Measurements from ENCODE around the gene JMJD8.

JMJD8 gene

GRCh38 chr16:672371-672770 lies 11.8 kb downstream of the JMJD8 start:
- H3K27me3 Mint-ChIP-seq = no peaks in the 10 kb centered on the region
- peaks cover 16% of the 10 kb centered on the region for H3K36me3 Mint-ChIP-seq (ENCODE audit: low read depth)
- peaks cover 18% of the 10 kb centered on the region for H3K4me1 Mint-ChIP-seq (ENCODE audit: low read depth)
- no peak overlapping the region for H3K27ac Mint-ChIP-seq
- no peaks in the 10 kb centered on the region for H3K9me3 Mint-ChIP-seq
- H3K4me3 Mint-ChIP-seq = no peak overlapping the region

DNA sequence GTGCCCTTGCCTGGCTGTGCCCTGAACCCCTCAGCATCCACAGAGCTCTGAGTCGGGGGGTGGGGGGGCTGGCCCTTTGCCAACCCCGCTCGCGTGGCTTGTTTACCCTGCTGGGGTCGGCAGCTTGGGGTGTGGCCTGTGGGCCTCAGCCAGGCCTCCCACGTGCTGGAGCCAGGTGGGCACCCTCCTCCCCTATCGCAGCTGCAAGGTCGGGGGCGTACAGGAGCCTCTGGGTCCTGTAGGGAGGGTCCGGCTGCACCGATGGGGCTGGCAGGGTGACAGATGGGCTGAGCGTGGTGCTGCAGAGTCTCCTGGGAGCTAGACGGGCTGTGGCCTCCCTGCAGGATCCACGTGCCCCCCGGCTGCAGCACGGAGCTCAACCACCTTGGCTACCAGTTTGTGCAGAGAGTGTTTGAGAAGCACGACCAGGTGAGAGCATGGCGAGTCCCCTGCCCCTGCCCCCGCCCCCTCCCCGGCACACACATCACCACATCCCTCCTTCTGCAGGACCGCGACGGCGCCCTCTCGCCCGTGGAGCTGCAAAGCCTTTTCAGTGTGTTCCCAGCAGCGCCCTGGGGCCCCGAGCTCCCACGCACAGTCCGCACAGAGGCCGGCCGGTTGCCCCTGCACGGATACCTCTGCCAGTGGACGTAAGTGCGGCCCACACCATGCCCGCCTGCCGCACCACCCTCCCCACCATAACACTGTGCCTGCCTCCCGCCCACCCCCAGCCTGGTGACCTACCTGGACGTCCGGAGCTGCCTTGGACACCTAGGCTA lies 12.6 kb downstream of the JMJD8 start:
- H3K4me3 Mint-ChIP-seq = no peak overlapping the region
- no peaks in the 10 kb centered on the region for H3K9me3 Mint-ChIP-seq
- peaks cover 18% of the 10 kb centered on the region for H3K4me1 Mint-ChIP-seq (ENCODE audit: low read depth)
- H3K27me3 Mint-ChIP-seq = no peaks in the 10 kb centered on the region
- peaks cover 16% of the 10 kb centered on the region for H3K36me3 Mint-ChIP-seq (ENCODE audit: low read depth)
- H3K27ac Mint-ChIP-seq = no peak overlapping the region

GRCh38 chr16:670485-671352 lies 13.4 kb downstream of the JMJD8 start:
- peak overlapping the region; percentile 77 for H3K4me3 Mint-ChIP-seq
- H3K9me3 Mint-ChIP-seq = no peaks in the 10 kb centered on the region
- peaks cover 16% of the 10 kb centered on the region for H3K36me3 Mint-ChIP-seq (ENCODE audit: low read depth)
- H3K27ac Mint-ChIP-seq = no peak overlapping the region
- H3K27me3 Mint-ChIP-seq = no peaks in the 10 kb centered on the region
- H3K4me1 Mint-ChIP-seq (ENCODE audit: low read depth) = peaks cover 18% of the 10 kb centered on the region

GRCh38 chr16:669666-670065 lies 14.5 kb downstream of the JMJD8 start:
- H3K27me3 Mint-ChIP-seq = no peaks in the 10 kb centered on the region
- peak overlapping the region; percentile 77 for H3K4me3 Mint-ChIP-seq
- H3K9me3 Mint-ChIP-seq = no peaks in the 10 kb centered on the region
- H3K27ac Mint-ChIP-seq = no peak overlapping the region
- peaks cover 14% of the 10 kb centered on the region for H3K4me1 Mint-ChIP-seq (ENCODE audit: low read depth)
- H3K36me3 Mint-ChIP-seq (ENCODE audit: low read depth) = peaks cover 16% of the 10 kb centered on the region

GRCh38 chr16:668519-669171 lies 15.5 kb downstream of the JMJD8 start:
- no peaks in the 10 kb centered on the region for H3K9me3 Mint-ChIP-seq
- peak overlapping the region; percentile 77 for H3K4me3 Mint-ChIP-seq
- H3K36me3 Mint-ChIP-seq (ENCODE audit: low read depth) = peaks cover 16% of the 10 kb centered on the region
- H3K4me1 Mint-ChIP-seq (ENCODE audit: low read depth) = peaks cover 14% of the 10 kb centered on the region
- H3K27ac Mint-ChIP-seq = peak overlapping the region; percentile 45
- no peaks in the 10 kb centered on the region for H3K27me3 Mint-ChIP-seq

DNA sequence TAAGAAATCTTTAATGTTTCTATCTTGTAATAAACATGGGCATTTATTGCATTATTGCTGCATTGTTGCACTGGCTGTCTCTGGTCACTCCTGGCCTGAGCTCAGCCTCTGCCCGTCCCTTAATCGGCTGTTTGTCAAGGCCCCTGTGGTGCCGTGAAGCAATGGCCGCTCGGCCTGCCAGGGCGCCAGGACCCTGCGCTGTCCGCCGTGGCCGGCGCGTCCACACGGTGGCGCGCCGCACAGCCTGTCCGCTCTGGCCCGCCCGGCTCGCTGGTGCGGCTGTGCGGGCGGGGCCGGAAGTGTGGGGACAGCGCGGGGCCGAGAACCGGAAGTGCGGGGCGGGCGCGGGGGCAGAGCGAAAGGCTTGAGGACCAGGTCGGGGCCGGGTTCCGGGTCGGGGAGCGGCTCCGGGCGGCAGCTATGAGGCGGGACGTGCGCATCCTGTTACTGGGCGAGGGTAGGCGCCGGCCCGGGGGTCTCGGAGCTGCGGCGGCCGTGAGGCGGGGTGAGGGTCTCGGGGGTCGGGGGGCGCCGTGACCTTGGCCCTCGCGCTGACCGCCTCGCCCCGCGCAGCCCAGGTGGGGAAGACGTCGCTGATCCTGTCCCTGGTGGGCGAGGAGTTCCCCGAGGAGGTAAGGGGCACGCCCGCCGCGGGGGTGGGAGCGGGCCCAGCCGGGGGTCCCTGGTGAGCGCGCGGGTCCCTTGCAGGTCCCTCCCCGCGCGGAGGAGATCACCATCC lies 16.2 kb downstream of the JMJD8 start, which contains the start of gene RHOT2:
Gene RHOT2, plus strand, starts transcription at position 353 of the 739 bp plus-strand sequence. Its CDS starts 68 bp downstream, at position 421.
- peak within 1 kb of the TSS; percentile 61 for H3K27ac Mint-ChIP-seq
- H3K9me3 Mint-ChIP-seq = no peaks in the 10 kb centered on the region
- peak within 1 kb of the TSS; percentile 77 for H3K4me3 Mint-ChIP-seq

GRCh38 chr16:667113-667779 lies 16.9 kb downstream of the JMJD8 start:
- peaks cover 14% of the 10 kb centered on the region for H3K4me1 Mint-ChIP-seq (ENCODE audit: low read depth)
- peak overlapping the region; percentile 77 for H3K4me3 Mint-ChIP-seq
- peaks cover 10% of the 10 kb centered on the region for H3K36me3 Mint-ChIP-seq (ENCODE audit: low read depth)
- H3K27ac Mint-ChIP-seq = peak overlapping the region; percentile 61
- no peaks in the 10 kb centered on the region for H3K9me3 Mint-ChIP-seq
- H3K27me3 Mint-ChIP-seq = no peaks in the 10 kb centered on the region

More for the DNA sequence above, 16.2 kb downstream of the JMJD8 start, which contains the start of gene RHOT2:
- peaks cover 14% of the 10 kb centered on the region for H3K4me1 Mint-ChIP-seq (ENCODE audit: low read depth)
- H3K27me3 Mint-ChIP-seq = no peaks in the 10 kb centered on the region
- peaks cover 14% of the 10 kb centered on the region for H3K36me3 Mint-ChIP-seq (ENCODE audit: low read depth)

GRCh38 chr16:666572-666971 lies 17.6 kb downstream of the JMJD8 start:
- H3K9me3 Mint-ChIP-seq = no peaks in the 10 kb centered on the region
- peaks cover 10% of the 10 kb centered on the region for H3K36me3 Mint-ChIP-seq (ENCODE audit: low read depth)
- H3K27ac Mint-ChIP-seq = no peak overlapping the region
- H3K4me1 Mint-ChIP-seq (ENCODE audit: low read depth) = peaks cover 14% of the 10 kb centered on the region
- H3K27me3 Mint-ChIP-seq = no peaks in the 10 kb centered on the region
- H3K4me3 Mint-ChIP-seq = no peak overlapping the region

DNA sequence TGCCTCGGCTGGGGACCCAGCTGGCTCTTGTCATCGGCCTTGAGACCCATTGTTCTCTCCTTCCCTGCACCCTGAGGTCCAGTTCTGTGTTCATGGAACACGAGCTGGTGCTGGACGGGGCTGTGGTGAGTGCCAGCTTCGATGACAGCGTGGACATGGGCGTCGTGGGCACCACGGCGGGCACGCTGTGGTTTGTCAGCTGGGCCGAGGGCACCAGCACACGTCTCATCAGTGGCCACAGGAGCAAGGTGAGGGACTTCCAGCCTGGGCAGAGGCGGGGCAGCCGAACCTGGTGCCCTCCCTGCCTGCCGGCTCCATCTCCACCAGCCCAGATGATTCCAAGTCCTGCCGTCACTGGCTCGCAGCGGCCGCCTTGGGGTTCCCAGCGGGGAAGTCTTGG lies 21.5 kb downstream of the JMJD8 start:
- Mint-ChIP-seq H3K27me3 (no peaks in the 10 kb centered on the region), H3K36me3 (ENCODE audit: low read depth) (no peaks in the 10 kb centered on the region), H3K4me3 (no peak overlapping the region), H3K4me1 (ENCODE audit: low read depth) (peaks cover 8% of the 10 kb centered on the region), H3K9me3 (no peaks in the 10 kb centered on the region), H3K27ac (no peak overlapping the region)

- Mint-ChIP-seq H3K4me1 (ENCODE audit: low read depth) (peaks cover 5% of the 10 kb centered on the region), H3K27ac (no peak overlapping the region), H3K36me3 (ENCODE audit: low read depth) (no peaks in the 10 kb centered on the region), H3K4me3 (no peak overlapping the region), H3K27me3 (no peaks in the 10 kb centered on the region), H3K9me3 (no peaks in the 10 kb centered on the region)
Measured at GRCh38 chr16:662095-662494, 22.0 kb downstream of the JMJD8 start.

GRCh38 chr16:661184-661821 lies 22.8 kb downstream of the JMJD8 start:
- Mint-ChIP-seq H3K4me3 (no peak overlapping the region), H3K4me1 (ENCODE audit: low read depth) (peaks cover 5% of the 10 kb centered on the region), H3K27ac (no peak overlapping the region), H3K9me3 (no peaks in the 10 kb centered on the region), H3K36me3 (ENCODE audit: low read depth) (no peaks in the 10 kb centered on the region), H3K27me3 (no peaks in the 10 kb centered on the region)

DNA sequence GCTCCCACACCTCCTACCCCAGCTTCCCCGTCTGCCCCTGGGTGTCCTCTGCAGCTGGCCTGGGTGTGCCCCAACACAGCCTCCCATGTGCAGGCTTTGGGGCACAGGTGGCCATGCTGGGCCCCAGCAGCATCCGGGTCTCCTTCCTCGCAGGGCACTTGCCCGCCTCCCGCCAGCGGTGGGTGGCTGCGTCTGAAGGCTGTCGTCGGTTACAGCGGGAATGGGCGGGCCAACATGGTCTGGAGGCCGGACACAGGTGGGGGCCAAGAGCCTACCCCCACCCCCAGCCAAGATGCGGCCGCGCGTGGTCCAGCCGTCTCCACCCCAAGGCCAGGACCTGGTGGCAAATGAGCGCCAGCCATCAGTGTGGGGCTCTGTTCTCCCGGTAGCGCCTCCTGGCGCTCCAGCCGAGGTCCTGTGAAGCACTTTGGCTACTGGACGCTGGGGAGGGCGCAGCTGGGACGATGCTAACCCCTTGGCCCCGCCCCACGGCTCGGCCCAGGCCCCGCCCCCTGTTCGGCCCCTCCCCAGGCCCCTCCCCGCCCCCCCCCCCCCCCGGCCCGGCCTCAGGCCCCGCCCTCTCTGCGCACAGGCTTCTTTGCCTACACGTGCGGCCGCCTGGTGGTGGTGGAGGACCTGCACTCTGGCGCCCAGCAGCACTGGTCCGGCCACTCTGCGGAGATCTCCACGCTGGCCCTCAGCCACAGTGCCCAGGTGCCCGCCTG lies 23.5 kb downstream of the JMJD8 start:
- Mint-ChIP-seq H3K4me1 (ENCODE audit: low read depth) (peaks cover 5% of the 10 kb centered on the region), H3K9me3 (no peaks in the 10 kb centered on the region), H3K4me3 (no peak overlapping the region), H3K27ac (no peak overlapping the region), H3K36me3 (ENCODE audit: low read depth) (no peaks in the 10 kb centered on the region), H3K27me3 (no peaks in the 10 kb centered on the region)

DNA sequence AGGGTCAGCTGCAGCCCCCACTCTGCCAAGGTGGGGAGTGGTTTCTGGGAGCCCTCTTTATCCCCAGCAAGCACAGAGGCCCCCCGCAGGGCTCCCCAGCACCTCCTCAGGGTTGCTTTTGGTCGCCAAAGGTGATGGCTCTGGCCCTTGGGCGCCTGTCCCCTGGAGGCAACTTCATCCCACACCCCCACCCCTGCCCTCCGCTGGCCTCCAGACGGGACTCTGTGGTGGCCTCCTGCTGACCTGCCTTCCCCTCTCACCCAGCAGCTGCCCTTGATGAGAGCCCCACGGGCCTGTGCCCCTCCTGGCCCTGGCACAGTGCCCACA lies 24.0 kb downstream of the JMJD8 start:
- no peak overlapping the region for H3K4me3 Mint-ChIP-seq
- H3K4me1 Mint-ChIP-seq (ENCODE audit: low read depth) = peaks cover 5% of the 10 kb centered on the region
- no peaks in the 10 kb centered on the region for H3K36me3 Mint-ChIP-seq (ENCODE audit: low read depth)
- no peak overlapping the region for H3K27ac Mint-ChIP-seq
- H3K27me3 Mint-ChIP-seq = no peaks in the 10 kb centered on the region
- no peaks in the 10 kb centered on the region for H3K9me3 Mint-ChIP-seq

All from stimulated activated naive CD8-positive, alpha-beta T cell treated with anti-CD3 and anti-CD28 coated beads, Interleukin-15, Interleukin-2, amounts not matched to agents 100 ng/mL and 50 ng/mL, for 24 hours (primary cell).